Aorta (tissue), 5 donors: ENCODE results near the gene ACAD8. TPM values are rescaled to one million over a fixed set of nuclear protein-coding genes. Genes with fewer than 3 reads are reported as not detected.

Experiments used
- ATAC-seq: fragments of 200-7000 bp; cut with Tn5 transposase; one replicate; pipeline ENCODE4 v1.9.1; 2022; ENCODE audit warnings: moderate library complexity; ENCODE audit not compliant: low FRiP score
- DNase-seq, 2 donors: peaks; one replicate each; pipeline ENCODE4 v3.0.0-alpha.2; 2020
- H3K27ac ChIP-seq, 2 donors: one replicate each; pipeline ENCODE4 v1.5.1; 2013; ENCODE audit warnings: low read length in 2 of 2, mild to moderate bottlenecking in 2 of 2, moderate library complexity in 2 of 2, control low read depth in 1 of 2, inconsistent platforms in 1 of 2, low read depth in 1 of 2
- H3K27me3 ChIP-seq, 2 donors: one replicate each; pipeline ENCODE4 v1.6.1; 2013; ENCODE audit warnings: control low read depth in 1 of 2, low read length in 1 of 2, mild to moderate bottlenecking in 1 of 2, moderate library complexity in 1 of 2; ENCODE audit not compliant: insufficient read depth in 2 of 2, control insufficient read depth in 1 of 2
- H3K36me3 ChIP-seq, 2 donors: one replicate each; pipeline ENCODE4 v1.6.1; 2013; ENCODE audit warnings: control low read depth in 1 of 2, low read length in 1 of 2, mild to moderate bottlenecking in 1 of 2; ENCODE audit not compliant: insufficient read depth in 2 of 2, control insufficient read depth in 1 of 2
- H3K4me1 ChIP-seq, 2 donors: one replicate each; pipeline ENCODE4 v1.6.1; 2013; ENCODE audit warnings: low read length in 2 of 2, control low read depth in 1 of 2, mild to moderate bottlenecking in 1 of 2, moderate library complexity in 1 of 2; ENCODE audit not compliant: insufficient read depth in 2 of 2, control insufficient read depth in 1 of 2
- H3K4me3 ChIP-seq, 2 donors: one replicate each; pipeline ENCODE4 v1.5.1; 2013; ENCODE audit warnings: low read length in 2 of 2, control low read depth in 1 of 2, mild to moderate bottlenecking in 1 of 2
- H3K9me3 ChIP-seq: one replicate; pipeline ENCODE4 v1.6.1; 2013; ENCODE audit warnings: mild to moderate bottlenecking, low read length; ENCODE audit not compliant: control insufficient read depth
- WGBS, 2 donors: extraction: QIAGEN DNeasy Blood & Tissue Kit; methylation state at CpG; one replicate each; pipeline ENCODE4 v1.1.7; 2013; 5-methylcytosine and 5-hydroxymethylcytosine counted together
- intact Hi-C, 2 donors: fragments of 100-400 bp; cut with DNase I; formaldehyde crosslinking; loops; one replicate each; pipeline versions ENCODE4 v1.14.2 to v1.15.0; 2022
- polyA plus RNA-seq, 2 donors: library from polyadenylated mRNA; stranded (reverse); fragments of 200-250 nt; gene quantifications; one replicate each; pipeline ENCODE4 v1.2.3, GENCODE V29; 2013
- total RNA-seq, 2 donors: library from RNA; stranded (reverse); fragmentation: NEBNext Ultra II Directional; extraction: Animal tissue kit (Norgen Biotek cat#: 25700); gene quantifications; one replicate each; pipeline ENCODE4 v1.2.1, GENCODE V29; 2021
- donor health status: healthy with polysubstance abuse.
- donor health status: Bipolar disorder and iron deficiency.
- donor health status: DM: no; HTN: no; CAD: no.
- donor health status: DM: no; HTN: no; CAD: no.
- donor health status: DM: yes; HTN: yes; CAD: no.

The ACAD8 gene
- total and polyA plus RNA-seq, 4 donors: 7.8 to 25.3 (median 19.6) TPM

- no peaks in the 10 kb centered on the region for H3K4me1 ChIP-seq
- 89 to 91% methylated on average over 14 of the region's 14 CpGs for WGBS, 2 donors
- H3K27ac ChIP-seq: no peak overlapping the region
- DNase-seq (no peak), ATAC-seq (no peak)
- H3K36me3 ChIP-seq: peaks cover 0 to 8% of the 10 kb centered on the region in 2 donors
- H3K4me3 ChIP-seq: no peak overlapping the region
- H3K27me3 ChIP-seq: no peaks in the 10 kb centered on the region
- intact Hi-C loops: no loop called here
- H3K9me3 ChIP-seq: no peaks in the 10 kb centered on the region
Observed at GRCh38 chr11:134245434-134245833, 7.9 kb upstream of the ACAD8 start.

GRCh38 chr11:134246100-134246499, 7.3 kb upstream of the ACAD8 start:
- Histone ChIP-seq H3K36me3 (peaks cover 2 to 8% of the 10 kb centered on the region in 2 donors), H3K4me3 (no peak overlapping the region), H3K27ac (no peak overlapping the region), H3K9me3 (no peaks in the 10 kb centered on the region), H3K4me1 (no peaks in the 10 kb centered on the region), H3K27me3 (no peaks in the 10 kb centered on the region)
- 87 to 90% methylated on average over 11 of the region's 11 CpGs for WGBS, 2 donors
- intact Hi-C loops: no loop called here
- DNase-seq (no peak), ATAC-seq (no peak)

GRCh38 chr11:134246678-134247077, 6.7 kb upstream of the ACAD8 start:
- H3K27ac ChIP-seq: no peak overlapping the region
- intact Hi-C loops: no loop called here
- H3K4me1 ChIP-seq: peaks cover 0 to 2% of the 10 kb centered on the region in 2 donors
- peaks cover 2 to 4% of the 10 kb centered on the region in 2 donors for H3K36me3 ChIP-seq
- no peak for ATAC-seq
- no peaks in the 10 kb centered on the region for H3K9me3 ChIP-seq
- WGBS, 2 donors: 73 to 75% methylated on average over 4 of the region's 4 CpGs
- no peaks in the 10 kb centered on the region for H3K27me3 ChIP-seq
- no peak for DNase-seq
- H3K4me3 ChIP-seq: no peak overlapping the region

- Histone ChIP-seq H3K4me3 (no peak overlapping the region), H3K27me3 (no peaks in the 10 kb centered on the region), H3K27ac (no peak overlapping the region), H3K9me3 (no peaks in the 10 kb centered on the region), H3K36me3 (peaks cover 2 to 4% of the 10 kb centered on the region in 2 donors), H3K4me1 (peaks cover 0 to 5% of the 10 kb centered on the region in 2 donors)
- DNase-seq (no peak), ATAC-seq (no peak)
- intact Hi-C loops: no loop called here
- WGBS, 2 donors: 65 to 66% methylated on average over 7 of the region's 7 CpGs
Observed at GRCh38 chr11:134248910-134249480, 4.4 kb upstream of the ACAD8 start.

- no peak for ATAC-seq
- intact Hi-C loops: loop anchor here in 1 of 2 donors (5.0 to 10.0 kb wide), 2 partner anchors 82 to 325 kb away; partner anchors contain the start of gene GLB1L2
- WGBS, 2 donors: 92 to 95% methylated on average over 3 of the region's 3 CpGs
Observed at GRCh38 chr11:134250246-134250645, 3.1 kb upstream of the ACAD8 start.

GRCh38 chr11:134250675-134251074, 2.7 kb upstream of the ACAD8 start:
- Histone ChIP-seq H3K27ac (no peak overlapping the region), H3K36me3 (peaks cover 2 to 4% of the 10 kb centered on the region in 2 donors), H3K27me3 (no peaks in the 10 kb centered on the region), H3K9me3 (no peaks in the 10 kb centered on the region), H3K4me3 (no peak overlapping the region), H3K4me1 (peaks cover 0 to 5% of the 10 kb centered on the region in 2 donors)
- 89 to 94% methylated on average over 2 of the region's 2 CpGs for WGBS, 2 donors
- intact Hi-C loops: loop anchor here in 1 of 2 donors (5.0 to 10.0 kb wide), 2 partner anchors 82 to 326 kb away; partner anchors contain the start of gene GLB1L2
- no peak for ATAC-seq
- DNase-seq: no peak

More at GRCh38 chr11:134250246-134250645, 3.1 kb upstream of the ACAD8 start:
- peak overlapping the region in 1 of 2 donors; percentile 30 for H3K27ac ChIP-seq
- no peaks in the 10 kb centered on the region for H3K27me3 ChIP-seq
- H3K4me1 ChIP-seq: peaks cover 0 to 5% of the 10 kb centered on the region in 2 donors
- peaks cover 2 to 4% of the 10 kb centered on the region in 2 donors for H3K36me3 ChIP-seq
- no peaks in the 10 kb centered on the region for H3K9me3 ChIP-seq
- no peak for DNase-seq
- no peak overlapping the region for H3K4me3 ChIP-seq

GRCh38 chr11:134252346-134253187, 801 bp upstream of the ACAD8 start:
- no peaks in the 10 kb centered on the region for H3K9me3 ChIP-seq
- DNase-seq (peak in 1 of 2 donors; percentile 65), ATAC-seq (no peak)
- intact Hi-C loops: loop anchor here in 1 of 2 donors (5.0 to 10.0 kb wide), 2 partner anchors 80 to 328 kb away; partner anchors contain the start of gene GLB1L2
- H3K27me3 ChIP-seq: no peaks in the 10 kb centered on the region
- peak overlapping the region; percentile 62 to 99 for H3K4me3 ChIP-seq
- peaks cover 2 to 4% of the 10 kb centered on the region in 2 donors for H3K36me3 ChIP-seq
- peaks cover 0 to 5% of the 10 kb centered on the region in 2 donors for H3K4me1 ChIP-seq
- H3K27ac ChIP-seq: peak overlapping the region in 1 of 2 donors; percentile 48
- WGBS, 2 donors: 1% methylated on average over 27 of the region's 27 CpGs

GRCh38 chr11:134254433-134255183, 1.2 kb downstream of the ACAD8 start:
- Histone ChIP-seq H3K36me3 (peaks cover 3 to 5% of the 10 kb centered on the region in 2 donors), H3K4me3 (peak overlapping the region in 1 of 2 donors; percentile 62), H3K27me3 (no peaks in the 10 kb centered on the region), H3K27ac (no peak overlapping the region), H3K4me1 (peaks cover 0 to 5% of the 10 kb centered on the region in 2 donors), H3K9me3 (no peaks in the 10 kb centered on the region)
- ATAC-seq (no peak), DNase-seq (no peak)
- WGBS, 2 donors: 65 to 67% methylated on average over 3 of the region's 3 CpGs
- intact Hi-C loops: loop anchor here in 1 of 2 donors (5.0 to 10.0 kb wide), 2 partner anchors 78 to 330 kb away; partner anchors contain the start of gene GLB1L2
